Panc1 (cell line): Measurements from ENCODE around the gene ADAMTS2. TPM values are rescaled to one million over a fixed set of nuclear protein-coding genes. Genes with fewer than 3 reads are reported as not detected.

Experiments
- ATAC-seq: fragments of 200-7000 bp; cut with Tn5 transposase; 2 replicates; pipeline ENCODE4 v1.9.1; 2020; ENCODE audit warnings: mild to moderate bottlenecking, moderate library complexity
- BruUV-seq: library from RNA; stranded (reverse); fragments of 400-500 nt; replicated peaks from 2 replicates; lab custom pipeline; 2021; lab: Mats Ljungman, UMichigan
- CTCF ChIA-PET: fragments of 300-600 bp; sonication (Branson Sonifier 250); formaldehyde crosslinking; loops from one replicate; lab custom pipeline; 2022; ENCODE audit warnings: antibody characterized with exemption; lab: Charles Lee
- POLR2A ChIA-PET: fragments of 300-600 bp; sonication (Branson Sonifier 250); formaldehyde crosslinking; loops from one replicate; lab custom pipeline; 2022; ENCODE audit warnings: antibody characterized with exemption; lab: Charles Lee
- DNase-seq: peaks from one replicate; pipeline ENCODE4 v3.0.0-alpha.2; 2010; ENCODE audit warnings: low read depth, low spot score
- H3K27ac ChIP-seq: 2 replicates; pipeline ENCODE4 v1.5.1; 2011; ENCODE audit warnings: mild to moderate bottlenecking, low read length, inconsistent platforms
- H3K27me3 ChIP-seq: fragments of 200-500 bp; sonication (Bioruptor generic); 2 replicates; pipeline ENCODE4 v1.6.0; 2014; ENCODE audit warnings: low read length, inconsistent platforms; ENCODE audit not compliant: control insufficient read depth, insufficient read depth
- H3K36me3 ChIP-seq: fragments of 200-500 bp; sonication (Bioruptor generic); 2 replicates; pipeline ENCODE4 v1.5.1; 2014; ENCODE audit warnings: inconsistent platforms, mild to moderate bottlenecking, low read length, moderate library complexity; ENCODE audit not compliant: control insufficient read depth, insufficient read depth
- H3K4me1 ChIP-seq: 2 replicates; pipeline ENCODE4 v1.5.1; 2011; ENCODE audit warnings: inconsistent platforms, mild to moderate bottlenecking, low read length, moderate library complexity; ENCODE audit not compliant: control insufficient read depth, insufficient read depth
- H3K4me3 ChIP-seq, 2 experiments: 2 replicates each; pipeline ENCODE4 v1.5.1; 2011 to 2012; ENCODE audit warnings: low read depth in 2 of 2, low read length in 2 of 2, mild to moderate bottlenecking in 2 of 2, inconsistent platforms in 1 of 2, moderate library complexity in 1 of 2
- H3K9me3 ChIP-seq: fragments of 200-500 bp; sonication (Bioruptor generic); 2 replicates; pipeline ENCODE4 v1.5.1; 2014; ENCODE audit warnings: low read depth, mild to moderate bottlenecking, inconsistent platforms, low read length, moderate library complexity; ENCODE audit not compliant: control insufficient read depth, insufficient read depth
- POLR2AphosphoS5 ChIP-seq: IDR thresholded peaks from 2 replicates; pipeline ENCODE4 v1.6.1; 2012; ENCODE audit warnings: mild to moderate bottlenecking, low read depth, low read length, moderate library complexity
- SIN3A ChIP-seq: IDR thresholded peaks from 2 replicates; pipeline ENCODE4 v1.6.1; 2012; ENCODE audit warnings: low read depth, mild to moderate bottlenecking, low read length, moderate library complexity, borderline replicate concordance; ENCODE audit not compliant: insufficient read depth
- TCF7L2 ChIP-seq: IDR thresholded peaks from 2 replicates; pipeline ENCODE4 v1.6.1; 2011; ENCODE audit warnings: mild to moderate bottlenecking, low read depth, low read length, inconsistent platforms
- in situ Hi-C: cut with HindIII; loops from 2 replicates; pipeline ENCODE4 v1.10.0; 2016; ENCODE audit warnings: low sequenced_read_pairs, low pct_unique_long_range_greater_than_20kb
- intact Hi-C: fragments of 100-400 bp; cut with micrococcal nuclease; formaldehyde crosslinking; loops from one replicate; pipeline ENCODE4 v1.10.0; 2022; ENCODE audit not compliant: unreplicated experiment
- total RNA-seq: library from RNA; stranded (reverse); gene quantifications from one replicate; pipeline ENCODE4 v1.2.1, GENCODE V29; 2021; ENCODE audit not compliant: unreplicated experiment
- TF ChIP-seq, protein P1 (sequence below), 2 experiments: IDR thresholded peaks; 2 replicates each; pipeline ENCODE4 v1.6.1; 2011 to 2012; ENCODE audit warnings: low read depth in 2 of 2, control low read depth in 1 of 2, low read length in 1 of 2, mild to moderate bottlenecking in 1 of 2, moderate library complexity in 1 of 2; ENCODE audit not compliant: insufficient read depth in 1 of 2
- TF ChIP-seq, protein P2 (sequence below): fragments of 450-650 bp; IDR thresholded peaks from 2 replicates; pipeline ENCODE4 v1.5.1; 2017; ENCODE audit warnings: mild to moderate bottlenecking

Gene ADAMTS2
- total RNA-seq, 1 experiment from 2014 or later: 0.13 TPM

DNA sequence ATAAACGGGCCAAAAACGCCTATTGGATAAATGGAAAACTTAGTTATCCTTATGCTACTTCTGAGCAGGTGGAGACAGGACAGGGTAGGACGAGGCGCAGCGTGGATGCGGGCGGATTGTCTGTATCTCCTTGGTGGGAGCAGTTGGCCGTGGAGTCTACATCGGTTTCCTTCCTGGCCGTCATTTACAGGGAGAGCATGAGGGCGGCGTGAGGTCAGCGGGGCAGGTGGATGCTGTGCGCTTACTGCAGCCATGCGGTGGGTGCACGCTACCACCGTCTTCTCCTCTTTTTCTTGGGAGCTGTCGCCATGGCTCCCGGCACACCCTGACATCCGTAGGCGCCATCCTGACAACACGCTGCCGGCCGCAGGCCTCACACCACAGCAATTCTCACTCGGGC lies 121.3 kb downstream of the ADAMTS2 start:
- DNase-seq (no peak), ATAC-seq (no peak)
- Histone ChIP-seq H3K4me1 (no peaks in the 10 kb centered on the region), H3K27me3 (no peaks in the 10 kb centered on the region), H3K27ac (no peak overlapping the region), H3K36me3 (no peaks in the 10 kb centered on the region), H3K9me3 (no peaks in the 10 kb centered on the region), H3K4me3 (no peak overlapping the region)
- ChIA-PET POLR2A (no interaction called here), CTCF (no interaction called here)
- in situ Hi-C loops: no loop called here
- TF ChIP-seq, protein P1, sequence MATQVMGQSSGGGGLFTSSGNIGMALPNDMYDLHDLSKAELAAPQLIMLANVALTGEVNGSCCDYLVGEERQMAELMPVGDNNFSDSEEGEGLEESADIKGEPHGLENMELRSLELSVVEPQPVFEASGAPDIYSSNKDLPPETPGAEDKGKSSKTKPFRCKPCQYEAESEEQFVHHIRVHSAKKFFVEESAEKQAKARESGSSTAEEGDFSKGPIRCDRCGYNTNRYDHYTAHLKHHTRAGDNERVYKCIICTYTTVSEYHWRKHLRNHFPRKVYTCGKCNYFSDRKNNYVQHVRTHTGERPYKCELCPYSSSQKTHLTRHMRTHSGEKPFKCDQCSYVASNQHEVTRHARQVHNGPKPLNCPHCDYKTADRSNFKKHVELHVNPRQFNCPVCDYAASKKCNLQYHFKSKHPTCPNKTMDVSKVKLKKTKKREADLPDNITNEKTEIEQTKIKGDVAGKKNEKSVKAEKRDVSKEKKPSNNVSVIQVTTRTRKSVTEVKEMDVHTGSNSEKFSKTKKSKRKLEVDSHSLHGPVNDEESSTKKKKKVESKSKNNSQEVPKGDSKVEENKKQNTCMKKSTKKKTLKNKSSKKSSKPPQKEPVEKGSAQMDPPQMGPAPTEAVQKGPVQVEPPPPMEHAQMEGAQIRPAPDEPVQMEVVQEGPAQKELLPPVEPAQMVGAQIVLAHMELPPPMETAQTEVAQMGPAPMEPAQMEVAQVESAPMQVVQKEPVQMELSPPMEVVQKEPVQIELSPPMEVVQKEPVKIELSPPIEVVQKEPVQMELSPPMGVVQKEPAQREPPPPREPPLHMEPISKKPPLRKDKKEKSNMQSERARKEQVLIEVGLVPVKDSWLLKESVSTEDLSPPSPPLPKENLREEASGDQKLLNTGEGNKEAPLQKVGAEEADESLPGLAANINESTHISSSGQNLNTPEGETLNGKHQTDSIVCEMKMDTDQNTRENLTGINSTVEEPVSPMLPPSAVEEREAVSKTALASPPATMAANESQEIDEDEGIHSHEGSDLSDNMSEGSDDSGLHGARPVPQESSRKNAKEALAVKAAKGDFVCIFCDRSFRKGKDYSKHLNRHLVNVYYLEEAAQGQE (IDR thresholded peaks at IDR 0.05; ENCODE audit: insufficient read depth in 1 of 2, low read depth in 2 of 2, low read length in 1 of 2): no peak
- TF ChIP-seq SIN3A: no peak
- no peak for TF ChIP-seq POLR2AphosphoS5
- no peak for TF ChIP-seq TCF7L2
- TF ChIP-seq, protein P2, sequence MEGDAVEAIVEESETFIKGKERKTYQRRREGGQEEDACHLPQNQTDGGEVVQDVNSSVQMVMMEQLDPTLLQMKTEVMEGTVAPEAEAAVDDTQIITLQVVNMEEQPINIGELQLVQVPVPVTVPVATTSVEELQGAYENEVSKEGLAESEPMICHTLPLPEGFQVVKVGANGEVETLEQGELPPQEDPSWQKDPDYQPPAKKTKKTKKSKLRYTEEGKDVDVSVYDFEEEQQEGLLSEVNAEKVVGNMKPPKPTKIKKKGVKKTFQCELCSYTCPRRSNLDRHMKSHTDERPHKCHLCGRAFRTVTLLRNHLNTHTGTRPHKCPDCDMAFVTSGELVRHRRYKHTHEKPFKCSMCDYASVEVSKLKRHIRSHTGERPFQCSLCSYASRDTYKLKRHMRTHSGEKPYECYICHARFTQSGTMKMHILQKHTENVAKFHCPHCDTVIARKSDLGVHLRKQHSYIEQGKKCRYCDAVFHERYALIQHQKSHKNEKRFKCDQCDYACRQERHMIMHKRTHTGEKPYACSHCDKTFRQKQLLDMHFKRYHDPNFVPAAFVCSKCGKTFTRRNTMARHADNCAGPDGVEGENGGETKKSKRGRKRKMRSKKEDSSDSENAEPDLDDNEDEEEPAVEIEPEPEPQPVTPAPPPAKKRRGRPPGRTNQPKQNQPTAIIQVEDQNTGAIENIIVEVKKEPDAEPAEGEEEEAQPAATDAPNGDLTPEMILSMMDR: no peak
- BruUV-seq: no TSS peak
- intact Hi-C loops: no loop called here

DNA sequence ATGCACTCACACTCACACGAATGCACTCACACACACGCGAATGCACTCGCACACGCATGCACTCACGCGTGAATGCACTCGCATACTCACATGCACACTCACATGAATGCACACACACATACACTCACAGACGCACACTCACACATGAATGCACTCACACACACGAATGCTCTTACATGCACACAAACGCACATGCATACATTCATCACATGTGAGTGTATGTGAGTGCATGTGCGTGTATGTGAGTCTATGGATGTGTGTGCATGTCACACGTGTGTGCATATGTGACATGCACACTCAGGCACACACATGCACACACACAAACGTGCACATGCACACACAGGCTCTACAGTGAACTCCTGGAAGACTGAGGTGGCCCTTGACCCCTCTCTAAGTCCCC lies 121.7 kb downstream of the ADAMTS2 start:
- no peak for DNase-seq
- intact Hi-C loops: no loop called here
- CTCF ChIA-PET: no interaction called here
- in situ Hi-C loops: no loop called here
- no peaks in the 10 kb centered on the region for H3K36me3 ChIP-seq
- POLR2A ChIA-PET: no interaction called here
- no peaks in the 10 kb centered on the region for H3K4me1 ChIP-seq
- no peak overlapping the region for H3K4me3 ChIP-seq
- no peak overlapping the region for H3K27ac ChIP-seq
- H3K9me3 ChIP-seq: no peaks in the 10 kb centered on the region
- BruUV-seq: no TSS peak
- no peaks in the 10 kb centered on the region for H3K27me3 ChIP-seq
- no peak for ATAC-seq
- TF ChIP-seq, protein P1 (IDR thresholded peaks at IDR 0.05; ENCODE audit: insufficient read depth in 1 of 2, low read depth in 2 of 2, low read length in 1 of 2): no peak
- TF ChIP-seq, protein P2: no peak
- TF ChIP-seq POLR2AphosphoS5 (no peak), SIN3A (no peak), TCF7L2 (no peak)
